Breast epithelium (tissue), 3 donors: Measurements from ENCODE around the gene ABCB1.

ENCODE experiments used
- CTCF ChIP-seq, 3 donors: fragments of 450-650 bp; IDR thresholded peaks; one replicate each; pipeline ENCODE4 v1.5.1; 2016 to 2017; ENCODE audit warnings: antibody characterized with exemption in 3 of 3, mild to moderate bottlenecking in 3 of 3, moderate library complexity in 3 of 3
- POLR2A ChIP-seq: fragments of 450-650 bp; IDR thresholded peaks from one replicate; pipeline ENCODE4 v1.6.1; 2016; ENCODE audit warnings: antibody characterized with exemption, mild to moderate bottlenecking, moderate library complexity
- POLR2AphosphoS5 ChIP-seq, 3 donors: sonication (generic); formaldehyde crosslinking; IDR thresholded peaks; one replicate each; pipeline ENCODE4 v1.6.1; 2017; ENCODE audit warnings: antibody characterized with exemption in 3 of 3

GRCh38 chr7:87590578-87590977 is 10.1 kb downstream of the ABCB1 start:
- TF ChIP-seq POLR2AphosphoS5 (IDR thresholded peaks at IDR 0.05) (no peak), POLR2A (no peak), CTCF (IDR thresholded peaks at IDR 0.05) (no peak)
